Gastroesophageal sphincter (tissue), 3 donors: Measurements from ENCODE around the gene PKHD1.

ENCODE experiments used
- CTCF ChIP-seq, 4 experiments: fragments of 200-600 bp in 2 of 4; fragments of 450-650 bp in 2 of 4; sonication (generic) in 1 of 4; IDR thresholded peaks; one replicate each; pipeline ENCODE4 v1.5.1; 2017 to 2019; ENCODE audit warnings: antibody characterized with exemption in 4 of 4, mild to moderate bottlenecking in 2 of 4, moderate library complexity in 2 of 4
- EP300 ChIP-seq: sonication (generic); formaldehyde crosslinking; IDR thresholded peaks from one replicate; pipeline ENCODE4 v1.6.1; 2017; ENCODE audit warnings: antibody characterized with exemption, mild to moderate bottlenecking
- POLR2A ChIP-seq, 2 donors: fragments of 450-650 bp; IDR thresholded peaks; one replicate each; pipeline ENCODE4 v1.6.1; 2017; ENCODE audit warnings: antibody characterized with exemption in 2 of 2, mild to moderate bottlenecking in 2 of 2, moderate library complexity in 1 of 2
- POLR2AphosphoS5 ChIP-seq: sonication (generic); formaldehyde crosslinking; IDR thresholded peaks from one replicate; pipeline ENCODE4 v1.6.1; 2017; ENCODE audit warnings: antibody characterized with exemption

- no peak for TF ChIP-seq POLR2AphosphoS5
- no peak for TF ChIP-seq CTCF (IDR thresholded peaks at IDR 0.05)
- TF ChIP-seq POLR2A (IDR thresholded peaks at IDR 0.05), result no peak
- no peak for TF ChIP-seq EP300
Observed at GRCh38 chr6:52106994-52107393, 19.6 kb upstream of the PKHD1 start.
